H1 (cell line): ENCODE measurements around the gene CSAD. TPM values are rescaled to one million over a fixed set of nuclear protein-coding genes. Genes with fewer than 3 reads are reported as not detected.
"Not testable (repeated sequence)": the region's sequence is repeated elsewhere in the genome, so short reads cannot be mapped to it uniquely, and the experiment has no call there.

Source experiments
- CTCF ChIA-PET: fragments of 300-600 bp; sonication (Branson Sonifier 250); formaldehyde crosslinking; loops from one replicate; lab custom pipeline; 2021; ENCODE audit not compliant: partially characterized antibody; lab: Charles Lee
- POLR2A ChIA-PET: fragments of 300-600 bp; sonication (Branson Sonifier 250); formaldehyde crosslinking; loops from one replicate; lab custom pipeline; 2021; ENCODE audit warnings: inconsistent platforms; ENCODE audit not compliant: partially characterized antibody; lab: Charles Lee
- DNase-seq, 2 experiments: peaks; one replicate each; pipeline versions ENCODE4 v3.0.0 to v3.0.0-alpha.2; 2010 to 2022; ENCODE audit warnings: low spot score in 2 of 2, low read depth in 1 of 2, mixed read lengths in 1 of 2
- FAIRE-seq: peaks from 2 replicates; lab custom pipeline; 2011; peaks lifted over from hg19 to GRCh38; lab: Jason Lieb, UNC
- H2AFZ ChIP-seq: 2 replicates; pipeline ENCODE4 v1.8.1; 2012; ENCODE audit warnings: low read length, inconsistent platforms
- H2AK5ac ChIP-seq: 2 replicates; pipeline ENCODE4 v1.6.1; 2013; ENCODE audit warnings: low read depth, low read length
- H2BK120ac ChIP-seq: replicated peaks from 2 replicates; pipeline ENCODE3; 2013; ENCODE audit warnings: low read depth, low read length, inconsistent platforms
- H2BK12ac ChIP-seq: 2 replicates; pipeline ENCODE4 v1.6.1; 2013; ENCODE audit warnings: low read depth, low read length
- H2BK15ac ChIP-seq: 2 replicates; pipeline ENCODE4 v1.6.1; 2013; ENCODE audit warnings: low read length
- H2BK20ac ChIP-seq: 2 replicates; pipeline ENCODE4 v1.6.1; 2013; ENCODE audit warnings: low read length
- H2BK5ac ChIP-seq: 2 replicates; pipeline ENCODE4 v1.6.1; 2013; ENCODE audit warnings: low read depth, low read length
- H3K14ac ChIP-seq: 2 replicates; pipeline ENCODE4 v1.6.1; 2013; ENCODE audit warnings: inconsistent platforms; ENCODE audit not compliant: insufficient read length
- H3K18ac ChIP-seq: 2 replicates; pipeline ENCODE4 v1.6.1; 2013; ENCODE audit warnings: low read length; ENCODE audit errors: extremely low read depth
- H3K23ac ChIP-seq: 2 replicates; pipeline ENCODE4 v1.6.1; 2013; ENCODE audit warnings: inconsistent platforms; ENCODE audit not compliant: insufficient read length
- H3K23me2 ChIP-seq: 2 replicates; pipeline ENCODE4 v1.6.1; 2013; ENCODE audit warnings: low read depth, low read length
- H3K27ac ChIP-seq: 2 replicates; pipeline ENCODE4 v1.6.1; 2011; ENCODE audit warnings: low read depth, low read length, inconsistent platforms
- H3K27me3 ChIP-seq, 4 experiments: replicated peaks in 1 of 4; 1 replicate in 1 of 4; 2 replicates in 3 of 4; pipeline versions ENCODE4 v1.6.1 to v1.8.1; 2011 to 2013; ENCODE audit warnings: low read length in 3 of 4, mild to moderate bottlenecking in 3 of 4, inconsistent platforms in 2 of 4, mixed read lengths in 2 of 4, moderate library complexity in 1 of 4; ENCODE audit not compliant: control insufficient read depth in 3 of 4, insufficient read depth in 3 of 4; ENCODE audit errors: extremely low read depth in 1 of 4
- H3K36me3 ChIP-seq, 4 experiments: 2 replicates each; pipeline versions ENCODE4 v1.6.1 to v1.8.1; 2011 to 2013; ENCODE audit warnings: mild to moderate bottlenecking in 4 of 4, low read length in 3 of 4, moderate library complexity in 2 of 4, control low read depth in 1 of 4, inconsistent platforms in 1 of 4; ENCODE audit not compliant: insufficient read depth in 4 of 4, control insufficient read depth in 2 of 4
- H3K4ac ChIP-seq: replicated peaks from 2 replicates; pipeline ENCODE3; 2013; ENCODE audit warnings: low read length, low read depth, mixed read lengths, inconsistent platforms; ENCODE audit not compliant: insufficient read length
- H3K4me1 ChIP-seq, 4 experiments: replicated peaks in 1 of 4; 1 replicate in 1 of 4; 2 replicates in 3 of 4; pipeline versions ENCODE4 v1.6.1 to v1.8.1; 2011 to 2013; ENCODE audit warnings: low read length in 3 of 4, inconsistent platforms in 2 of 4, mixed read lengths in 1 of 4; ENCODE audit not compliant: insufficient read depth in 4 of 4, control insufficient read depth in 3 of 4
- H3K4me2 ChIP-seq, 2 experiments: 2 replicates each; pipeline versions ENCODE4 v1.6.1 to v1.8.1; 2011 to 2013; ENCODE audit warnings: low read depth in 2 of 2, low read length in 2 of 2, control low read depth in 1 of 2, inconsistent platforms in 1 of 2, mild to moderate bottlenecking in 1 of 2; ENCODE audit not compliant: insufficient read depth in 1 of 2
- H3K4me3 ChIP-seq, 4 experiments: fragments of 200-600, 300-600 bp in 1 of 4; sonication (generic), shearing (Covaris generic), sonication (Bioruptor Twin) in 1 of 4; 2 replicates each; pipeline versions ENCODE4 v1.5.1 to v1.8.1; 2011 to 2016; ENCODE audit warnings: low read length in 4 of 4, low read depth in 3 of 4, control low read depth in 2 of 4, inconsistent platforms in 2 of 4, mild to moderate bottlenecking in 2 of 4, mixed read lengths in 1 of 4, moderate library complexity in 1 of 4; ENCODE audit not compliant: insufficient read depth in 2 of 4; ENCODE audit errors: extremely low read depth in 1 of 4
- H3K56ac ChIP-seq: replicated peaks from 2 replicates; pipeline ENCODE3; 2013; ENCODE audit warnings: low read depth, mild to moderate bottlenecking, mixed read lengths, low read length, inconsistent platforms; ENCODE audit not compliant: insufficient read length
- H3K79me1 ChIP-seq: 2 replicates; pipeline ENCODE4 v1.6.1; 2013; ENCODE audit warnings: low read depth, low read length, control low read depth
- H3K79me2 ChIP-seq, 2 experiments: 2 replicates each; pipeline versions ENCODE4 v1.6.1 to v1.8.1; 2012 to 2013; ENCODE audit warnings: low read length in 2 of 2, mild to moderate bottlenecking in 2 of 2, inconsistent platforms in 1 of 2; ENCODE audit not compliant: insufficient read depth in 2 of 2, control insufficient read depth in 1 of 2
- H3K9ac ChIP-seq, 4 experiments: replicated peaks in 1 of 4; 1 replicate in 1 of 4; 2 replicates in 3 of 4; pipeline versions ENCODE4 v1.6.1 to v1.8.1; 2011 to 2013; ENCODE audit warnings: low read depth in 3 of 4, low read length in 3 of 4, control low read depth in 2 of 4, mild to moderate bottlenecking in 2 of 4, moderate library complexity in 2 of 4, inconsistent platforms in 1 of 4; ENCODE audit errors: extremely low read depth in 1 of 4
- H3K9me3 ChIP-seq, 2 experiments: 2 replicates each; pipeline versions ENCODE4 v1.6.1 to v1.8.1; 2012 to 2013; ENCODE audit warnings: mild to moderate bottlenecking in 2 of 2, moderate library complexity in 2 of 2, control low read depth in 1 of 2, inconsistent platforms in 1 of 2, low read depth in 1 of 2, low read length in 1 of 2, mixed read lengths in 1 of 2; ENCODE audit not compliant: insufficient read depth in 2 of 2
- H4K20me1 ChIP-seq, 2 experiments: replicated peaks in 1 of 2; 2 replicates each; pipeline versions ENCODE3 to v1.8.1; 2011 to 2013; ENCODE audit warnings: inconsistent platforms in 2 of 2, low read length in 2 of 2, mild to moderate bottlenecking in 1 of 2; ENCODE audit not compliant: insufficient read depth in 2 of 2, control insufficient read depth in 1 of 2
- H4K5ac ChIP-seq: 2 replicates; pipeline ENCODE4 v1.6.1; 2013; ENCODE audit warnings: low read length, low read depth, mixed read lengths, inconsistent platforms; ENCODE audit not compliant: insufficient read length
- H4K8ac ChIP-seq: 2 replicates; pipeline ENCODE4 v1.8.0; 2013; ENCODE audit warnings: mild to moderate bottlenecking, moderate library complexity, low read length, inconsistent platforms; ENCODE audit not compliant: insufficient read depth; ENCODE audit errors: extremely low read depth
- H4K91ac ChIP-seq: replicated peaks from 2 replicates; pipeline ENCODE3; 2013; ENCODE audit warnings: low read length, mixed read lengths, inconsistent platforms; ENCODE audit not compliant: insufficient read length
- WGBS, 2 experiments: shearing (Covaris generic) in 1 of 2; methylation state at CpG; one replicate each; pipeline versions ENCODE4 v1.1.6 to v1.1.7; 2013 to 2015; ENCODE audit warnings: low lambda C conversion rate in 2 of 2, mixed read lengths in 2 of 2, inconsistent platforms in 1 of 2, low coverage in 1 of 2, missing lambda C conversion rate in 1 of 2; ENCODE audit not compliant: insufficient replicate concordance in 2 of 2, insufficient coverage in 1 of 2, insufficient read length in 1 of 2; ENCODE audit errors: extremely low coverage in 1 of 2, missing lambda C conversion rate in 1 of 2; 5-methylcytosine and 5-hydroxymethylcytosine counted together
- polyA plus RNA-seq, 7 experiments: library from polyadenylated mRNA; depleted of rRNA in 3 of 7; stranded (reverse) in 5 of 7; unstranded in 2 of 7; fragments of >200 nt in 5 of 7; fragments of 200-250 nt in 2 of 7; gene quantifications; 1 replicate in 5 of 7; 2 replicates in 1 of 7; 4 replicates in 1 of 7; pipeline versions ENCODE4 v1.2.1 to v1.2.3, GENCODE V29; 2011 to 2013; ENCODE audit warnings: missing spikeins in 2 of 7, mixed read lengths in 2 of 7
- small RNA-seq: library from polyadenylated mRNA; stranded (forward); fragments of <200 nt; extraction: miRNeasy Mini kit (QIAGEN cat#:217004); gene quantifications from one replicate; pipeline ENCODE3, GENCODE V24; 2013; ENCODE audit not compliant: insufficient read depth
- total RNA-seq: library from RNA; stranded (reverse); fragmentation: NEBNext Ultra II Directional; extraction: Animal tissue kit (Norgen Biotek cat#: 25700); gene quantifications from 2 replicates; pipeline ENCODE4 v1.2.1, GENCODE V29; 2021

Gene CSAD
- total and polyA plus RNA-seq, 2 of the 8 experiments (the other 6 are each of a cell fraction or from before 2014, with no cell fraction given) = 8.8 to 11.3 TPM

GRCh38 chr12:53112431-53112830, 68.3 kb downstream of the CSAD start:
- CTCF ChIA-PET = interaction anchor here (0.7 to 4.8 kb wide), 5 partner anchors 9 to 58 kb away, joined by 3 to 20 read pairs (median 3); partner anchors contain the start of genes IGFBP6 and SOAT2
- not testable (repeated sequence) for DNase-seq

More at GRCh38 chr12:53112431-53112830, 68.3 kb downstream of the CSAD start:
- FAIRE-seq, H3K23ac ChIP-seq, H2AFZ ChIP-seq, H2AK5ac ChIP-seq, POLR2A ChIA-PET, H3K18ac ChIP-seq, H4K20me1 ChIP-seq, H4K5ac ChIP-seq, H4K8ac ChIP-seq, H2BK120ac ChIP-seq, H3K4ac ChIP-seq, H3K79me2 ChIP-seq, H3K27ac ChIP-seq, H3K9me3 ChIP-seq, H3K56ac ChIP-seq, H3K36me3 ChIP-seq, H4K91ac ChIP-seq, H3K23me2 ChIP-seq, H2BK5ac ChIP-seq, H3K4me3 ChIP-seq, H3K4me1 ChIP-seq, H3K9ac ChIP-seq, H3K4me2 ChIP-seq, H3K14ac ChIP-seq, H2BK12ac ChIP-seq, H2BK15ac ChIP-seq, H2BK20ac ChIP-seq, H3K27me3 ChIP-seq, H3K79me1 ChIP-seq: not testable (repeated sequence)
- 92% methylated on average over 6 of the region's 7 CpGs; no CpG with 5 or more reads in 1 of the 2 experiments for WGBS, 2 experiments

Small RNA genes lying within 50 kb of the gene (small RNA-seq; reads per million reads assigned to genes)
- not detected for gene HIGD1AP1
- gene RNU6-333P = not detected

Other genes starting within 250 kb of the CSAD start
- 375 and 391 TPM in 2 replicates for gene KRT18, start 231.8 kb downstream of the CSAD start, total RNA-seq
- 236 and 263 TPM in 2 replicates for gene KRT18, start 231.8 kb downstream of the CSAD start, polyA plus RNA-seq (2011; rRNA removed)
- gene EIF4B, start 174.5 kb downstream of the CSAD start, total RNA-seq = 811 and 816 TPM in 2 replicates
- 269 and 307 TPM in 2 replicates for gene EIF4B, start 174.5 kb downstream of the CSAD start, polyA plus RNA-seq (2011; rRNA removed)
- gene TNS2, start 130.9 kb downstream of the CSAD start, total RNA-seq = 4.7 and 5.8 TPM in 2 replicates
- 2.8 and 5.0 TPM in 2 replicates for gene TNS2, start 130.9 kb downstream of the CSAD start, polyA plus RNA-seq (2011; rRNA removed)
- 6.6 and 6.8 TPM in 2 replicates for gene SPRYD3, start 101.5 kb downstream of the CSAD start, total RNA-seq
- gene SPRYD3, start 101.5 kb downstream of the CSAD start, polyA plus RNA-seq (2011; rRNA removed) = 8.0 and 10.4 TPM in 2 replicates
- gene IGFBP6, start 83.3 kb downstream of the CSAD start, total RNA-seq = 13.7 and 16.4 TPM in 2 replicates
- 14.7 and 25.3 TPM in 2 replicates for gene IGFBP6, start 83.3 kb downstream of the CSAD start, polyA plus RNA-seq (2011; rRNA removed)
- not detected in 2 replicates for gene SOAT2, start 77.4 kb downstream of the CSAD start, total RNA-seq
- 0.08 and 0.13 TPM in 2 replicates for gene SOAT2, start 77.4 kb downstream of the CSAD start, polyA plus RNA-seq (2011; rRNA removed)
- gene ZNF740, start 203 bp downstream of the CSAD start, total RNA-seq = 35.6 and 40.0 TPM in 2 replicates
- gene ZNF740, start 203 bp downstream of the CSAD start, polyA plus RNA-seq (2011; rRNA removed) = 7.6 and 8.2 TPM in 2 replicates
- gene ITGB7, start 26.3 kb upstream of the CSAD start, total RNA-seq = 0.54 and 1.2 TPM in 2 replicates
- gene ITGB7, start 26.3 kb upstream of the CSAD start, polyA plus RNA-seq (2011; rRNA removed) = 0.25 and 0.35 TPM in 2 replicates
- gene RARG, start 51.3 kb upstream of the CSAD start, total RNA-seq = 68.6 and 68.9 TPM in 2 replicates
- 68.6 and 84.2 TPM in 2 replicates for gene RARG, start 51.3 kb upstream of the CSAD start, polyA plus RNA-seq (2011; rRNA removed)
- 47.0 and 52.7 TPM in 2 replicates for gene ESPL1, start 87.4 kb upstream of the CSAD start, total RNA-seq
- gene ESPL1, start 87.4 kb upstream of the CSAD start, polyA plus RNA-seq (2011; rRNA removed) = 31.8 and 49.6 TPM in 2 replicates
- 265 and 290 TPM in 2 replicates for gene PFDN5, start 114.6 kb upstream of the CSAD start, total RNA-seq
- gene PFDN5, start 114.6 kb upstream of the CSAD start, polyA plus RNA-seq (2011; rRNA removed) = 339 and 630 TPM in 2 replicates
- 77.1 and 83.3 TPM in 2 replicates for gene MYG1, start 118.8 kb upstream of the CSAD start, total RNA-seq
- 104 and 117 TPM in 2 replicates for gene MYG1, start 118.8 kb upstream of the CSAD start, polyA plus RNA-seq (2011; rRNA removed)
- 66.1 and 68.2 TPM in 2 replicates for gene AAAS, start 140.7 kb upstream of the CSAD start, total RNA-seq
- gene AAAS, start 140.7 kb upstream of the CSAD start, polyA plus RNA-seq (2011; rRNA removed) = 97.6 and 126 TPM in 2 replicates
- 0.13 TPM in 1 of 2 replicates, not detected in the other for gene SP7, start 155.4 kb upstream of the CSAD start, total RNA-seq
- 0.12 and 0.27 TPM in 2 replicates for gene SP7, start 155.4 kb upstream of the CSAD start, polyA plus RNA-seq (2011; rRNA removed)
- gene SP1, start 199.3 kb upstream of the CSAD start, total RNA-seq = 75.2 and 79.1 TPM in 2 replicates
- 46.4 and 50.7 TPM in 2 replicates for gene SP1, start 199.3 kb upstream of the CSAD start, polyA plus RNA-seq (2011; rRNA removed)
- gene AMHR2, start 242.9 kb upstream of the CSAD start, total RNA-seq = 0.34 and 0.35 TPM in 2 replicates
- gene AMHR2, start 242.9 kb upstream of the CSAD start, polyA plus RNA-seq (2011; rRNA removed) = 0.29 and 0.47 TPM in 2 replicates